ENCODE results near the gene AIRE.

DNA sequence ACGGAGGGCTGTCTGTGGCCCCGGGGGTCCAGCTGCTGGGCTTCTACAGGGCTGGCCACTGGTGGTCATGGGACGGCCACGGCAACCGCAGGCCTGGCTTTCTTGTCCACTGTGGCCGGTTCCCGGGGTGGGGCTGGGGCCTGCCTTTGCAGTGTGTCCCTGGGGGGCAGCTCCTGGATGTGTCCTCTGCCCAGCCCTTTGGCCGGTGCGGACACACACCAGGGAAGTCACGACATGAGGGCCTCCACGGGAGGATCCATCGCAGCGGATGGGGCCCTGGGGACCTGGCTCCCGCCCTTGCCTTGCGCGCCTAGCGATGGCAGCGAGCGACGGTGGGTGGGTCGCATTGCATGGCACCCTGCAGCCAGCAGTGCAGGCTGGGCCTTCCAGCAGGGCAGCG, 32.2 kb downstream of the AIRE start:
- TF ChIP-seq POLR2A (IDR thresholded peaks at IDR 0.05; ENCODE audit: low read length): no peak
- no peak for TF ChIP-seq GATA1 (IDR thresholded peaks at IDR 0.05; ENCODE audit: low read depth, low read length)
